ENCODE data around the gene TRAPPC3. TPM values are rescaled to one million over a fixed set of nuclear protein-coding genes. Genes with fewer than 3 reads are reported as not detected.
A peak's percentile ranks its signal among the peaks of the same experiment; 100 is the strongest.

The TRAPPC3 gene
- total and polyA plus RNA-seq, 4 donors, result 37.3 to 83.9 (median 61.3) TPM

GRCh38 chr1:36096500-36097432 is 52.5 kb downstream of the TRAPPC3 start:
- no peak for ATAC-seq (ENCODE audit: insufficient read depth, low FRiP score)

GRCh38 chr1:36095760-36096405 is 53.4 kb downstream of the TRAPPC3 start:
- peaks cover 0 to 8% (median 0%) of the 10 kb centered on the region in 5 donors for H3K4me1 ChIP-seq (ENCODE audit: control insufficient read depth in 5 of 5, insufficient read depth in 5 of 5, low read length in 5 of 5)

More at GRCh38 chr1:36096500-36097432, 52.5 kb downstream of the TRAPPC3 start:
- Histone ChIP-seq H3K27ac (ENCODE audit: low read depth in 1 of 2, low read length in 1 of 2) (peak overlapping the region in 1 of 2 donors; percentile 74), H3K9ac (ENCODE audit: insufficient read depth in 1 of 2, low read length in 2 of 2) (no peak overlapping the region), H3K36me3 (ENCODE audit: control insufficient read depth in 4 of 4, insufficient read depth in 4 of 4, low read length in 4 of 4) (peaks cover 3 to 44% (median 23%) of the 10 kb centered on the region in 4 donors), H3K9me3 (ENCODE audit: control insufficient read depth in 4 of 4, insufficient read depth in 3 of 4, low read length in 3 of 4) (no peaks in the 10 kb centered on the region), H3K4me3 (no peak overlapping the region), H3K27me3 (ENCODE audit: control insufficient read depth in 3 of 3, insufficient read depth in 3 of 3, low read length in 2 of 3) (no peaks in the 10 kb centered on the region), H3K4me1 (ENCODE audit: control insufficient read depth in 5 of 5, insufficient read depth in 5 of 5, low read length in 5 of 5) (peaks cover 0 to 8% (median 0%) of the 10 kb centered on the region in 5 donors)
- WGBS, 2 donors, result 69 to 75% methylated on average over 16 of the region's 16 CpGs
- DNase-seq, result no peak
- no peak for TF ChIP-seq CTCF (IDR thresholded peaks at IDR 0.05; ENCODE audit: control extremely low read depth, extremely low read depth)

GRCh38 chr1:36094621-36095061 is 54.6 kb downstream of the TRAPPC3 start:
- H3K9me3 ChIP-seq (ENCODE audit: control insufficient read depth in 4 of 4, insufficient read depth in 3 of 4, low read length in 3 of 4), result no peaks in the 10 kb centered on the region
- no peak for DNase-seq
- H3K9ac ChIP-seq (ENCODE audit: insufficient read depth in 1 of 2, low read length in 2 of 2), result no peak overlapping the region
- no peak overlapping the region for H3K4me3 ChIP-seq
- 90 to 94% methylated on average over 8 of the region's 8 CpGs for WGBS, 2 donors
- H3K4me1 ChIP-seq (ENCODE audit: control insufficient read depth in 5 of 5, insufficient read depth in 5 of 5, low read length in 5 of 5), result peaks cover under 1 to 9% (median 4%) of the 10 kb centered on the region in 5 donors
- ATAC-seq (ENCODE audit: insufficient read depth, low FRiP score), result no peak
- no peaks in the 10 kb centered on the region for H3K27me3 ChIP-seq (ENCODE audit: control insufficient read depth in 3 of 3, insufficient read depth in 3 of 3, low read length in 2 of 3)
- no peak for TF ChIP-seq CTCF (IDR thresholded peaks at IDR 0.05; ENCODE audit: control extremely low read depth, extremely low read depth)
- H3K36me3 ChIP-seq (ENCODE audit: control insufficient read depth in 4 of 4, insufficient read depth in 4 of 4, low read length in 4 of 4), result peaks cover 3 to 50% (median 28%) of the 10 kb centered on the region in 4 donors
- no peak overlapping the region for H3K27ac ChIP-seq (ENCODE audit: low read depth in 1 of 2, low read length in 1 of 2)

More at GRCh38 chr1:36095760-36096405, 53.4 kb downstream of the TRAPPC3 start:
- Histone ChIP-seq H3K9me3 (ENCODE audit: control insufficient read depth in 4 of 4, insufficient read depth in 3 of 4, low read length in 3 of 4) (no peaks in the 10 kb centered on the region), H3K27ac (ENCODE audit: low read depth in 1 of 2, low read length in 1 of 2) (peak overlapping the region in 1 of 2 donors; percentile 74), H3K4me3 (no peak overlapping the region), H3K9ac (ENCODE audit: insufficient read depth in 1 of 2, low read length in 2 of 2) (no peak overlapping the region), H3K36me3 (ENCODE audit: control insufficient read depth in 4 of 4, insufficient read depth in 4 of 4, low read length in 4 of 4) (peaks cover 3 to 50% (median 27%) of the 10 kb centered on the region in 4 donors), H3K27me3 (ENCODE audit: control insufficient read depth in 3 of 3, insufficient read depth in 3 of 3, low read length in 2 of 3) (no peaks in the 10 kb centered on the region)
- DNase-seq (no peak), ATAC-seq (ENCODE audit: insufficient read depth, low FRiP score) (no peak)
- WGBS, 2 donors, result 46 to 50% methylated on average over 15 of the region's 15 CpGs
- no peak for TF ChIP-seq CTCF (IDR thresholded peaks at IDR 0.05; ENCODE audit: control extremely low read depth, extremely low read depth)

Data from lung (tissue), 12 donors.